ENCODE data around the gene POU4F3.

The POU4F3 gene

GRCh38 chr5:146340260-146341081 is 1.8 kb downstream of the POU4F3 start:
- peak; percentile 8 for DNase-seq (ENCODE audit: low read depth)

GRCh38 chr5:146341854-146342253 is 3.2 kb downstream of the POU4F3 start:
- no peak for DNase-seq (ENCODE audit: low read depth)

- no peak for DNase-seq (ENCODE audit: low read depth)
Measured at GRCh38 chr5:146342519-146342881, 3.9 kb downstream of the POU4F3 start.

- DNase-seq (ENCODE audit: low read depth) = no peak
Measured at GRCh38 chr5:146342882-146343865, 4.5 kb downstream of the POU4F3 start.

GRCh38 chr5:146344155-146345118 is 5.8 kb downstream of the POU4F3 start:
- DNase-seq (ENCODE audit: low read depth) = no peak

- DNase-seq (ENCODE audit: low read depth) = no peak
Measured at GRCh38 chr5:146345240-146345577, 6.6 kb downstream of the POU4F3 start.

- DNase-seq (ENCODE audit: low read depth) = no peak
Measured at GRCh38 chr5:146345578-146346366, 7.1 kb downstream of the POU4F3 start.

- DNase-seq (ENCODE audit: low read depth) = no peak
Measured at GRCh38 chr5:146357126-146357525, 18.5 kb downstream of the POU4F3 start.

GRCh38 chr5:146359836-146360235 is 21.2 kb downstream of the POU4F3 start:
- DNase-seq (ENCODE audit: low read depth) = no peak

GRCh38 chr5:146363161-146363874 is 24.7 kb downstream of the POU4F3 start:
- no peak for DNase-seq (ENCODE audit: low read depth)

GRCh38 chr5:146365618-146366017 is 27.0 kb downstream of the POU4F3 start:
- no peak for DNase-seq (ENCODE audit: low read depth)

- DNase-seq (ENCODE audit: low read depth) = no peak
Measured at GRCh38 chr5:146366904-146367303, 28.3 kb downstream of the POU4F3 start.

GRCh38 chr5:146368137-146368536 is 29.5 kb downstream of the POU4F3 start:
- no peak for DNase-seq (ENCODE audit: low read depth)

GRCh38 chr5:146369691-146370090 is 31.1 kb downstream of the POU4F3 start:
- peak; percentile 7 for DNase-seq (ENCODE audit: low read depth)

GRCh38 chr5:146376821-146377220 is 38.2 kb downstream of the POU4F3 start:
- no peak for DNase-seq (ENCODE audit: low read depth)

- DNase-seq (ENCODE audit: low read depth) = no peak
Measured at GRCh38 chr5:146378986-146379385, 40.3 kb downstream of the POU4F3 start.

GRCh38 chr5:146380714-146381113 is 42.1 kb downstream of the POU4F3 start:
- DNase-seq (ENCODE audit: low read depth) = no peak

- DNase-seq (ENCODE audit: low read depth) = no peak
Measured at GRCh38 chr5:146388386-146388785, 49.7 kb downstream of the POU4F3 start.

GRCh38 chr5:146390469-146390868 is 51.8 kb downstream of the POU4F3 start:
- no peak for DNase-seq (ENCODE audit: low read depth)
